HG02970 (cell line): ENCODE results near the gene CDKAL1.

Experiments used
- ATAC-seq: cut with Tn5 transposase; IDR thresholded peaks from one replicate; pipeline ENCODE4 v1.9.1; 2021; ENCODE audit warnings: mild to moderate bottlenecking, moderate library complexity, moderate number of reproducible peaks; ENCODE audit not compliant: unreplicated experiment, low FRiP score

Gene CDKAL1

GRCh38 chr6:21109391-21110178 lies 575.3 kb downstream of the CDKAL1 start:
- no peak for ATAC-seq

GRCh38 chr6:21110684-21111083 lies 576.4 kb downstream of the CDKAL1 start:
- no peak for ATAC-seq

GRCh38 chr6:21111093-21111725 lies 577.0 kb downstream of the CDKAL1 start:
- ATAC-seq, result no peak

- ATAC-seq, result no peak
Measured at GRCh38 chr6:21115111-21115510, 580.9 kb downstream of the CDKAL1 start.

- ATAC-seq, result no peak
Measured at GRCh38 chr6:21116736-21117135, 582.5 kb downstream of the CDKAL1 start.

- ATAC-seq, result no peak
Measured at GRCh38 chr6:21118216-21118780, 584.0 kb downstream of the CDKAL1 start.

- no peak for ATAC-seq
Measured at GRCh38 chr6:21121636-21122136, 587.4 kb downstream of the CDKAL1 start.

- no peak for ATAC-seq
Measured at GRCh38 chr6:21123507-21124436, 589.5 kb downstream of the CDKAL1 start.

- no peak for ATAC-seq
Measured at GRCh38 chr6:21128601-21129000, 594.3 kb downstream of the CDKAL1 start.

GRCh38 chr6:21131406-21131805 lies 597.1 kb downstream of the CDKAL1 start:
- ATAC-seq, result no peak

GRCh38 chr6:21132446-21132845 lies 598.2 kb downstream of the CDKAL1 start:
- ATAC-seq, result no peak

GRCh38 chr6:21132856-21133838 lies 598.9 kb downstream of the CDKAL1 start:
- ATAC-seq, result no peak

GRCh38 chr6:21133901-21134300 lies 599.6 kb downstream of the CDKAL1 start:
- ATAC-seq, result no peak

- ATAC-seq, result no peak
Measured at GRCh38 chr6:21134356-21134755, 600.1 kb downstream of the CDKAL1 start.

GRCh38 chr6:21135484-21136013 lies 601.3 kb downstream of the CDKAL1 start:
- no peak for ATAC-seq

GRCh38 chr6:21137700-21138335 lies 603.6 kb downstream of the CDKAL1 start:
- no peak for ATAC-seq

- no peak for ATAC-seq
Measured at GRCh38 chr6:21138336-21139069, 604.2 kb downstream of the CDKAL1 start.

GRCh38 chr6:21140966-21141365 lies 606.7 kb downstream of the CDKAL1 start:
- no peak for ATAC-seq
